ENCODE data around the gene ECE1.
A peak's percentile ranks its signal among the peaks of the same experiment; 100 is the strongest.

GRCh38 chr1:21302747-21303715, 12.8 kb upstream of the ECE1 start:
- TF ChIP-seq, protein P1, sequence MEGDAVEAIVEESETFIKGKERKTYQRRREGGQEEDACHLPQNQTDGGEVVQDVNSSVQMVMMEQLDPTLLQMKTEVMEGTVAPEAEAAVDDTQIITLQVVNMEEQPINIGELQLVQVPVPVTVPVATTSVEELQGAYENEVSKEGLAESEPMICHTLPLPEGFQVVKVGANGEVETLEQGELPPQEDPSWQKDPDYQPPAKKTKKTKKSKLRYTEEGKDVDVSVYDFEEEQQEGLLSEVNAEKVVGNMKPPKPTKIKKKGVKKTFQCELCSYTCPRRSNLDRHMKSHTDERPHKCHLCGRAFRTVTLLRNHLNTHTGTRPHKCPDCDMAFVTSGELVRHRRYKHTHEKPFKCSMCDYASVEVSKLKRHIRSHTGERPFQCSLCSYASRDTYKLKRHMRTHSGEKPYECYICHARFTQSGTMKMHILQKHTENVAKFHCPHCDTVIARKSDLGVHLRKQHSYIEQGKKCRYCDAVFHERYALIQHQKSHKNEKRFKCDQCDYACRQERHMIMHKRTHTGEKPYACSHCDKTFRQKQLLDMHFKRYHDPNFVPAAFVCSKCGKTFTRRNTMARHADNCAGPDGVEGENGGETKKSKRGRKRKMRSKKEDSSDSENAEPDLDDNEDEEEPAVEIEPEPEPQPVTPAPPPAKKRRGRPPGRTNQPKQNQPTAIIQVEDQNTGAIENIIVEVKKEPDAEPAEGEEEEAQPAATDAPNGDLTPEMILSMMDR (IDR thresholded peaks at IDR 0.05) = peak in 4 of 6 experiments; percentile 20 to 32 (median 28)
- no peak for TF ChIP-seq POLR2A (IDR thresholded peaks at IDR 0.05)
